Inferior parietal cortex (tissue), 1 donor: ENCODE measurements around the gene S100A7.
A peak's percentile ranks its signal among the peaks of the same experiment; 100 is the strongest.
"Not testable (repeated sequence)": the region's sequence is repeated elsewhere in the genome, so short reads cannot be mapped to it uniquely, and the experiment has no call there.

Source experiments
- DNase-seq: peaks from one replicate; pipeline ENCODE4 v3.0.0-alpha.2; 2016; ENCODE audit errors: extremely low spot score

Gene S100A7

GRCh38 chr1:153476491-153477093 is 16.1 kb upstream of the S100A7 start:
- DNase-seq: no peak

DNA sequence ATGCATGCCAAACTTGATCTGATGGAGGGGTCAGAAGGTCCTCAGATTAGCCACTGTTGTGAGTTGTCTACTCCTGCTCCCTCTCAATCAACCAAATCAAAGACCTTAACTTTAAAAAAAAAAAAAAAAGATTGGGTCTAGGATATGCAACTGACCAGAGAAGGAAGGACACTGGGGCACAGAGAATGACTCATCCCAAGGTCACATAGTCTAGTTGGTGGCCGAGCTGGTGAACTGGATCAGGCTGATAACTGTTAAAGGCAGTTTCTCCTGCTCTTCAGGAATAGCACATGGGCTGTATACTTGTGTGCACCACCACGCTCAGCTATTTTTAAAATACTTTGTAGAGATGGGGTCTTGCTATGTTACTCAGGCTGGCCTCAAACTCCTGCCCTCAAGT is 14.8 kb upstream of the S100A7 start:
- no peak for DNase-seq

- DNase-seq: no peak
Measured at GRCh38 chr1:153474347-153474746, 13.9 kb upstream of the S100A7 start.

DNA sequence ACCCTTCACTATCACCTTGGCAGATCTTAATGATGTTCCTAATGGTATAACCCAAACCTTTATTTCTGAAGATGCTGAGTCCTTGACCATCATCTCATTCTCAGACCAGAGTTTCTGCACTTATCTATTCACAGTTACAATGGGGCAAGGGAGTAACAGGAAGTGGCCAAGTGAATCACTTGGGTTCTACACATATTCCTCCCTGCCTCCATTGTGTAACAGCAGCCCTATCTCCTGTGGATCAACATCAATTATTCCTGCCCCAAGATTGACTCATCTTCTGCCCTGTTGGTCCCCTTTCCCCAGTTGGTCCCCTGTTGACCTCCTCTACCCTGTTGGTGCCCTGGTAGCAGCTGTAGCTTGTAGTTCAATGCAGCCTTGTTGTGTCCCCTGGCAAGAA is 10.3 kb upstream of the S100A7 start:
- no peak for DNase-seq

DNA sequence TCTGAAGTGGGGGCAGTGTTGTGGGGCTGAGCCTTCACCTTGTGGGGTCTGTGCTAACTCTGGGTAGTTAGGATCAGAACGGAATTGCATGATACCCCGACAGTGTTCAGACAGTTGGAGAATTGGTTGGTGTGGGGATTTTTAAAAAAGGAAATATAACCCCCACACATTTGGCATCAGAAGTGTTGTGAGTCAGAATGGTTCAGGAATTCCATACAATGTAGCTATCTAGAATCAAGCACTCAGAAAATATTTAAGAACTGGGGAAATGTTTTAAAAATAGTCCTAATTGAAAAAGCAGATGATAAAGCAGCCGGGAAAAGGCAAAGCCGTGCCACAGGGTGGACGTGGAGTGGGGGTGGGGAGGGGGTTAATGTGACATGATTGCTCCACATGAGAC is 6.5 kb upstream of the S100A7 start:
- no peak for DNase-seq

DNA sequence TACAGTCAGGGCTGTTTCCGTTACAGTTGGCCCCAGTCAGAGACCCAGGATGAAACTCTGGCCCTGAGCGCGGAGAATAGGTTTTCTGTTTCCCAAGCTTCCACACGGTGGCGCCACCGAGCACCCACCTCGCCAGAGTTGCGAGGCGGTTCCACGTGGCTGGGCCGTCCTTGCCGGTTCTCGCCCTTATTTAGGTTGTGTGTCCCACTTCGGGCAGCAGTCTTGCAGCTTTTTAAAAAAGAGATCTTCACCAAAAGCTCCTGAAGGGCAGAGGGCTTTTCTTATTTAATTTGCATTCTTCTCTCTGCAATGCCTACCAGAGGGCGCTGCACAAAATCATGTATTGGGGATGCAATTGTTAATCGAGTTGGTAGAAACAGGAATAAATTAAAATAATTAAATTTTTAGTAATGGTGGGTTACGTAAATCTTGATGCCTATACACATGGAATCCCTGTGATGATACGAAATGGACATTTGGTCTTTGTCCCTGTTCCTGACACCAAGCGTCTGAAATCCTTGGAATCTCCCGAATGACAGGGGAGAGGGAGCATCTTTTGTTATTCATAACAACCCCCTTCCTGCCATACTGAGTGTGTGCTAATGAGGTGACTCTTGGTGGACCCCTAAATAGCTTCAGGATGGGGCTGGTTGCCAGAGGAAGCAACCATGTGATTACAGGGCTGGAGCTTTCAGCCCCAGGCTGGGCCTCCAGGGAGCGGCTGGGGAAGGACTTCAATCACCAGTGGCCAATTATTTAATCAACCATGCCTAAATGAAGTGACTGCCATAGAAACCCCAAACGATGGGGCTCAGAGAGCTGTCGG is 5.6 kb upstream of the S100A7 start:
- no peak for DNase-seq

- not testable (repeated sequence) for DNase-seq
Measured at GRCh38 chr1:153462741-153463140, 2.3 kb upstream of the S100A7 start.

DNA sequence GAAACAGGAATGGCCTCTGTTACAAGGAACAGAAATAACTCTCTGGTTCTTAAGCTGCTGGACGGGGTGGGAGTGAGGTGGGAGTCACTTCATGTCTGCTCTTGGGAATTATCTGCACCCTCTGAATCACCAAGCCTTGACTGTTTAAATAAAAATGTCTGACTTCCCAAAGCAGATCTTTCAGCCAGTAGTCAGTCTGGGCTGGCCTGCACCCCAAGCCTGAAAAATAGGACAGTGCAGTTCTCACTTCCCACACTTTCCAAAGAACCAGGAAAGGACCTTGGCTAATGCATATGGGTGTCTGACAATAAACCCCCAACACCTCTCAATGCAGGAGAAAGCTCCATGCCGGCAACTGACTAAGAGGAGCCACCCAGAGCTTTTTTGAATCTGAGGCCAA is 796 bp downstream of the S100A7 start:
- DNase-seq: peak; percentile 22

- peak; percentile 13 for DNase-seq
Measured at GRCh38 chr1:153456396-153456795, 4.1 kb downstream of the S100A7 start.

- not testable (repeated sequence) for DNase-seq
Measured at GRCh38 chr1:153448851-153449250, 11.6 kb downstream of the S100A7 start.

DNA sequence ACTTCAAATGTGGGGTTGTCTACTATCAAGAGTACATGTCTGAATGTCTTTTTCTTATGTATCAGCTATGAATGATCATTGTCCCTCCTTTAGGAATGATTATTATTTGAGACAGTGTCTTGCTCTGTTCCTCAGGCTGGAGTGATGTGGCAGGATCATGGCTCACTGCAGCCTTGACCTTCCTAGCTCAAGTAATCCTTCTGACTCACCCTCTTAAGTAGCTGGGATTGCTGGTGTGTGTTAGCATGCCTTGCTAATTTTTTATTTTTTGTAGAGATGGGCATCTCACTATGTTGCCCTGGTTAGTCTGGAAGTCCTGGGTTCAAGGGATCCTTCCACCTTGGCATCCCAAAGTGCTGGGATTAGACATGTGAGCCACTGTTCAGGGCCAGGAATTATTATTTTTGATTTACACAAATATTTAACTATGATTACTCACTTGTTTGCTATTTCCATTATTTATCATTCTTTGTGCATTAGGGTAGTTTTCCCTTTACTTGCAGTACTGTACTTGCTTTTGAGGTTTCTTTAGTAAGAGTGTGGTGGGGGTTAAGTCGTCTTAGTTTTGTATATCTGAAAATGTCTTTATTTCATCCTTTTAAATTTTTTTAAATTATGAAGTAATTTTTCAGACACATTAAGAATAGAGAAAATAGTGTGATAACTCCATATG is 12.8 kb downstream of the S100A7 start:
- DNase-seq: no peak

DNA sequence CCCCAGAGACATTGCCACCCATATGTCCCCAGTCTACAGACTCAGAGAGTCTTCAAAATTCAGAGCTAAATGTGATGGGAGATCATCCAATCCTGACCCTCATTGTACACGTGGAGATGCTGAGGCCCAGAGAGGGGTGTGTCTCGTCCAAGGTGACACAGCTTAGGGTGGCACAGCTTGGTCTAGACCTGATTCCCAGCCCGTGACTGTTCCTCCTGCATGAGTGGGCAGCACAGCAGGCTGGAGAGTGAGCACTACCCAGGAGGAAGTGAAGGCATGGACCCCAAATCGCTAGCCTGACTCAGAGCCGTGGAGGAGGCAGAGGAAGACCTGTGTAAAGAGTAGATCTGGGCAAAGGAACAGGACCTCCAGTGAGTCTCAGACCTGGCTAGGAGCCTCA is 16.4 kb downstream of the S100A7 start:
- DNase-seq: no peak

DNA sequence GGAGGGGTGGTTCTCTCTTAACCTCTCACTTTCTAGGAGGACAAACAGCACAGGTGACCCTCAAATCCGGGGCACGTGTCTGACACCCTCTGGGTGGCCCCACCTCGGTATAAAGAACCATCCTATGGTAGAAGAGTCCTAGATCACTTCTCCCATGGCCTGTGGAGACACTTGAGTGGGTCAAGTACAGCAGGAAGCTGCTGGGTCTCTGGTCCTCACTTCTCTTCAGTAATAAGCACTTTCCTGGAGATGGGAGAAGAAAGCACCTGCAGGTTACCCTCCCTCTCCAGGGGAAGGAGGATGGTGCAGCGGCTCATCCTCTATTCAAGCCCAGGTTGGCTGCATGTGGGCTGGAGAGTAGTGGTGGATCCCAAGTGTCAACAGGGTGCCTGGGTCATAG is 17.0 kb downstream of the S100A7 start:
- DNase-seq: no peak

- no peak for DNase-seq
Measured at GRCh38 chr1:153441238-153441755, 19.2 kb downstream of the S100A7 start.

GRCh38 chr1:153439273-153439672 is 21.2 kb downstream of the S100A7 start:
- DNase-seq: no peak

GRCh38 chr1:153438599-153438998 is 21.9 kb downstream of the S100A7 start:
- DNase-seq: no peak

DNA sequence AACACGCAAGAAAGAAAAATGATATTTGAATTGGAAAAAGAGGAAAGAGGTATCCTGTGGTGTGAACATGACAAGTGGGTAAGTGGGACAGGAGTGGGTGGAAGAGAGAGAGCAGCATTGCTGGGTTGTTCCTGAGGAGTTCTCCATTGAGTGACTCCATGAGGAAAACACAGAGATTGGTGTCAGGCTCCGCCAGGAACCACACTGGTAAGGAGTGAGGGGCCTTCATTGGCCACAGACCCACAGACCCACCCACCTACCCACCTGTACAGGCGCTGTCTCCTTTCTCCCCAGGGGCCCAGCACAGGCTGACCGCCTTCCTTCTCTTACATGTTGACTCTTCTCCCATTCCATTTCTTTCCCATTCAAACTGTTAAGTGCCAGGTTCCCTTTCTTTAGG is 23.2 kb downstream of the S100A7 start:
- no peak for DNase-seq

DNA sequence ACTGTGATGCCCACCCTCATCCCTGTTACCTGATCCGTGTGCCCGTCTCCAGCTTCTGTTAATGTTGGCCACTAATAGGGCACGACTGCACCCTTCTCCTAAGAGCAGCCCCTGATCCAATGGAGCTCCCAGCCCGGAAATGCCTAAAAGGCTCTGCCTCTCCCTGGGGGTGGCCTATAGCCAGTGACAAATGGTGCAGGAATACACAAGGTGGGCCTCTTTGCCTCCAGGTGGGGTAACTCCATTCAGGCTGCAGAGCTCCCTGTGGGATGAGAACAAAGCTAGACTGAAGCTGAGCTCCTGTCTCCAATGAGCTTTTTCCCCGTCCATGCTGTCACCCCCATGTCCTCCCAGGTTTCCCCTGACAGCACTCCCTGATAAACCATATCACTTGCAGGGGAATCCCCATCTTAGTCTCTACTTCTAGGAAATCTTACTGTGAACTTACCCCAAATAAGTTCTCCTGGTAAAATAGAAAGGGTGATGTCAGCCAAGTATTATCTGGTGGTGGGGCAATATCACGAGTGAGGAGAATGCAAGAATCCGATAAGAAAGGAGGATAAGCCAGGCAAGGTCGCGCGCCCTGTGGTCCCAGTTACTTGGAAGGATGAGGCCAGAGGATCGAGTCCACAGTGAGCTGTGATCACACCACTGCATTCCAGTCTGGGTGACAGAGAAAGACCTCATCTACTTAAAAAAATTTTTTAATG is 25.6 kb downstream of the S100A7 start:
- DNase-seq: no peak

- peak; percentile 8 for DNase-seq
Measured at GRCh38 chr1:153432874-153433681, 27.4 kb downstream of the S100A7 start.

DNA sequence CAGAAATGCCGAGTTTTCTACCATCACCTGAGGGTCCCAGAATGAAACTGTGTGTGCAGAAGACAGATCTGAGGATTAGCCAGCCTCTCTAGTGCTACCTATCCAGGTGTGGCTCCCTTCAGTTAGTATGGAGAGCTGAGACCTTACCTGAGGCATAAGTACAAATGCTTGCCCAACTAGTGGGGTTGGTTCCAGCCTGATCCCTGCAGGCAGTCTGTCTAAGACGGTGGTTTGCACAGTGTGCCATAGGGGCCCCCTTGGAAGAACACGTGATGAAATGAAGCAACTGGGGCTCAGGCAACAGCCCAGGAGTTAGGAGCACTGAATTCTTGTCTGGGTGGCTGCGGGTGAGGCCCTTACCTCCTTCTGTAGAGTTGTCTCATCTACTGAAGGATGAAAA is 28.5 kb downstream of the S100A7 start:
- DNase-seq: no peak

GRCh38 chr1:153431427-153431826 is 29.0 kb downstream of the S100A7 start:
- no peak for DNase-seq
